Activated CD8-positive, alpha-beta memory T cell treated with anti-CD3 and anti-CD28 coated beads, Interleukin-2, amount 50 U/mL, for 24 hours (primary cell): ENCODE results near the gene FOXM1.
A peak's percentile ranks its signal among the peaks of the same experiment; 100 is the strongest.

Source experiments
- DNase-seq: peaks from one replicate; pipeline ENCODE4 v3.0.0-alpha.2; 2020; ENCODE audit errors: extremely low read depth

Gene FOXM1

GRCh38 chr12:2877047-2877952 is at the start of gene FOXM1, which contains the start of gene RHNO1:
FOXM1 (minus strand) TSS chr12:2877174; CDS start chr12:2874478, 2,696 bp downstream.
RHNO1 (plus strand) TSS chr12:2877223; CDS start chr12:2885367, 8,144 bp downstream.
- DNase-seq, result peak; percentile 69

- no peak for DNase-seq
These were observed 48.5 kb upstream of the FOXM1 start for GRCh38 chr12:2925322-2925995.

- DNase-seq, result no peak
These were observed 47.0 kb upstream of the FOXM1 start for GRCh38 chr12:2924019-2924418.

GRCh38 chr12:2923057-2923456 is 46.1 kb upstream of the FOXM1 start:
- DNase-seq, result no peak

GRCh38 chr12:2922329-2922728 is 45.4 kb upstream of the FOXM1 start:
- no peak for DNase-seq

- no peak for DNase-seq
These were observed 42.3 kb upstream of the FOXM1 start for GRCh38 chr12:2919249-2919648.

GRCh38 chr12:2912216-2912575 is 35.2 kb upstream of the FOXM1 start:
- no peak for DNase-seq

GRCh38 chr12:2904260-2904659 is 27.3 kb upstream of the FOXM1 start:
- no peak for DNase-seq

GRCh38 chr12:2902272-2902880 is 25.4 kb upstream of the FOXM1 start:
- DNase-seq, result no peak

- no peak for DNase-seq
These were observed 23.7 kb upstream of the FOXM1 start for GRCh38 chr12:2900642-2901041.

- no peak for DNase-seq
These were observed 20.4 kb upstream of the FOXM1 start for GRCh38 chr12:2897418-2897817.

GRCh38 chr12:2895511-2895910 is 18.5 kb upstream of the FOXM1 start:
- no peak for DNase-seq

GRCh38 chr12:2895051-2895451 is 18.1 kb upstream of the FOXM1 start:
- no peak for DNase-seq

GRCh38 chr12:2893007-2893406 is 16.0 kb upstream of the FOXM1 start:
- DNase-seq, result no peak

GRCh38 chr12:2892246-2892645 is 15.3 kb upstream of the FOXM1 start:
- DNase-seq, result no peak

- DNase-seq, result no peak
These were observed 14.5 kb upstream of the FOXM1 start for GRCh38 chr12:2891240-2892053.

- peak; percentile 98 for DNase-seq
These were observed 13.6 kb upstream of the FOXM1 start, which contains the start of gene TULP3 for GRCh38 chr12:2890388-2891239. TULP3 (plus strand) TSS chr12:2890891; CDS start chr12:2890948, 57 bp downstream.

GRCh38 chr12:2890001-2890387 is 13.0 kb upstream of the FOXM1 start:
- no peak for DNase-seq

GRCh38 chr12:2886768-2887450 is 9.9 kb upstream of the FOXM1 start:
- DNase-seq, result no peak

GRCh38 chr12:2884810-2885209 is 7.8 kb upstream of the FOXM1 start:
- no peak for DNase-seq
